Lower leg skin (tissue), 4 donors: ENCODE results near the gene PLPPR1. TPM values are rescaled to one million over a fixed set of nuclear protein-coding genes. Genes with fewer than 3 reads are reported as not detected.

Source experiments
- DNase-seq, 2 donors: peaks; one replicate each; pipeline ENCODE4 v3.0.0-alpha.2; 2019; ENCODE audit warnings: low spot score in 2 of 2
- H3K4me3 ChIP-seq: fragments of 200-600 bp; sonication (generic); 2 replicates; pipeline ENCODE4 v1.5.1; 2017; ENCODE audit warnings: mild to moderate bottlenecking, low read depth; ENCODE audit not compliant: poor library complexity, severe bottlenecking
- CTCF ChIP-seq, 3 donors: fragments of 450-650 bp; IDR thresholded peaks; one replicate each; pipeline ENCODE4 v1.5.1; 2016; ENCODE audit warnings: antibody characterized with exemption in 3 of 3, mild to moderate bottlenecking in 3 of 3, moderate library complexity in 2 of 3
- POLR2A ChIP-seq, 2 donors: fragments of 450-650 bp; IDR thresholded peaks; one replicate each; pipeline ENCODE4 v1.6.1; 2016 to 2017; ENCODE audit warnings: antibody characterized with exemption in 2 of 2, mild to moderate bottlenecking in 1 of 2, moderate library complexity in 1 of 2
- WGBS, 2 donors: methylation state at CpG; one replicate each; pipeline ENCODE4 v1.1.5; 2018; 5-methylcytosine and 5-hydroxymethylcytosine counted together
- intact Hi-C: fragments of 100-400 bp; cut with DNase I; formaldehyde crosslinking; loops from one replicate; pipeline ENCODE4 v1.15.0; 2023; ENCODE audit warnings: low total_unique reads
- total RNA-seq, 4 donors: library from RNA; depleted of rRNA; stranded (reverse); fragments of >200 nt; gene quantifications; one replicate each; pipeline ENCODE4 v1.1.0, GENCODE V29; 2016

The PLPPR1 gene
- total RNA-seq, 4 donors from 2014 or later: 0.19 to 2.2 (median 0.39) TPM; not detected in 1

GRCh38 chr9:101360647-101361046 is 332.1 kb downstream of the PLPPR1 start:
- TF ChIP-seq CTCF (IDR thresholded peaks at IDR 0.05) (no peak), POLR2A (IDR thresholded peaks at IDR 0.05) (no peak)
- intact Hi-C loops: no loop called here
- H3K4me3 ChIP-seq: no peak overlapping the region
- no peak for DNase-seq

- TF ChIP-seq POLR2A (IDR thresholded peaks at IDR 0.05) (no peak), CTCF (IDR thresholded peaks at IDR 0.05) (no peak)
- no peak for DNase-seq
- WGBS, 2 donors: 83 to 87% methylated on average over 5 of the region's 5 CpGs
- no peak overlapping the region for H3K4me3 ChIP-seq
- intact Hi-C loops: no loop called here
Measured at GRCh38 chr9:101362450-101362849, 333.9 kb downstream of the PLPPR1 start.

GRCh38 chr9:101365181-101365580 is 336.7 kb downstream of the PLPPR1 start:
- intact Hi-C loops: no loop called here
- TF ChIP-seq POLR2A (IDR thresholded peaks at IDR 0.05) (no peak), CTCF (IDR thresholded peaks at IDR 0.05) (no peak)
- no peak for DNase-seq
- no peak overlapping the region for H3K4me3 ChIP-seq

- DNase-seq: no peak
- intact Hi-C loops: no loop called here
Measured at GRCh38 chr9:101366038-101366756, 337.7 kb downstream of the PLPPR1 start.

GRCh38 chr9:101367323-101367722 is 338.8 kb downstream of the PLPPR1 start:
- TF ChIP-seq POLR2A (IDR thresholded peaks at IDR 0.05) (no peak), CTCF (IDR thresholded peaks at IDR 0.05) (no peak)
- no peak for DNase-seq
- intact Hi-C loops: no loop called here
- H3K4me3 ChIP-seq: no peak overlapping the region
- 91 to 95% methylated on average over 3 of the region's 3 CpGs for WGBS, 2 donors

More at GRCh38 chr9:101366038-101366756, 337.7 kb downstream of the PLPPR1 start:
- TF ChIP-seq POLR2A (IDR thresholded peaks at IDR 0.05) (no peak), CTCF (IDR thresholded peaks at IDR 0.05) (no peak)
- WGBS, 2 donors: 51 to 62% methylated on average over 5 of the region's 5 CpGs
- no peak overlapping the region for H3K4me3 ChIP-seq

- no peak for DNase-seq
- WGBS, 2 donors: 86 to 90% methylated on average over 2 of the region's 2 CpGs
- intact Hi-C loops: no loop called here
- TF ChIP-seq CTCF (IDR thresholded peaks at IDR 0.05) (no peak), POLR2A (IDR thresholded peaks at IDR 0.05) (no peak)
- no peak overlapping the region for H3K4me3 ChIP-seq
Measured at GRCh38 chr9:101369286-101369685, 340.8 kb downstream of the PLPPR1 start.
